Measurements from ENCODE around the gene RLF.

RLF gene

DNA sequence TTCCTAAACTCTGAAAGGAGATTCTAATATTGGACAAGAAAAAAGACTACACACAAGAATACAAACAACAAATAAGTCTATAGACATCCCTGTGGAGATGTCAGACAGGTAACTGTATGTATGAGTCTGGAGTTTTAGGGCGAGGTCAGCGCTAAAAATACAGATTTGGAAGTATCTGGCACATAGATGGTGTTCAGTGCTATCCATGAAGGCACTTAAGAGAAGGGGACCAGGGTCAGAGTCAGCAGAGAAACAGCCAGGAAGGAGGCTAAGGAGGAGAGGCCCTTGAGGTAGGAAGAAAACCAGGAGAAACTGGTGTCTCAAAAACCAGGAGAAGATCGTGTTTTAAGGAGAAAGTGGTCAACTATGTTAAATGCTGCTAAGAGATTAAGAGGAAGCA, 114.9 kb downstream of the RLF start:
- DNase-seq = no peak

GRCh38 chr1:40281853-40282252, 120.7 kb downstream of the RLF start:
- no peak for DNase-seq
